ENCODE measurements around the gene DDOST.

DDOST gene

GRCh38 chr1:20661207-20662109 lies at the start of gene DDOST:
Gene DDOST, minus strand, starts transcription at chr1:20661369. Its CDS starts 19 bp downstream, at chr1:20661350.
- Histone ChIP-seq H3K4me3 (ENCODE audit: low read depth in 1 of 2, low read length in 2 of 2) (peak within 1 kb of the TSS; percentile 89 to 99), H3K4me1 (ENCODE audit: control insufficient read depth in 1 of 2, insufficient read depth in 2 of 2, low read length in 2 of 2) (peaks cover 19 to 23% of the 10 kb centered on the region in 2 donors), H3K27ac (ENCODE audit: low read depth, low read length) (peak within 1 kb of the TSS; percentile 52), H3K27me3 (ENCODE audit: control insufficient read depth in 1 of 2, insufficient read depth in 2 of 2, low read length in 2 of 2) (no peaks in the 10 kb centered on the region), H3K36me3 (ENCODE audit: control insufficient read depth in 1 of 2, insufficient read depth in 2 of 2, low read length in 2 of 2) (peaks cover 1 to 19% of the 10 kb centered on the region in 2 donors), H3K9ac (ENCODE audit: low read depth in 1 of 2, low read length in 2 of 2) (peak within 1 kb of the TSS; percentile 83 to 88), H3K9me3 (ENCODE audit: control insufficient read depth in 1 of 2, low read length in 2 of 2) (no peaks in the 10 kb centered on the region)

- Histone ChIP-seq H3K27me3 (ENCODE audit: control insufficient read depth in 1 of 2, insufficient read depth in 2 of 2, low read length in 2 of 2) (peaks cover 0 to 3% of the 10 kb centered on the region in 2 donors), H3K4me3 (ENCODE audit: low read depth in 1 of 2, low read length in 2 of 2) (no peak overlapping the region), H3K27ac (ENCODE audit: low read depth, low read length) (no peak overlapping the region), H3K9ac (ENCODE audit: low read depth in 1 of 2, low read length in 2 of 2) (no peak overlapping the region), H3K4me1 (ENCODE audit: control insufficient read depth in 1 of 2, insufficient read depth in 2 of 2, low read length in 2 of 2) (no peaks in the 10 kb centered on the region), H3K36me3 (ENCODE audit: control insufficient read depth in 1 of 2, insufficient read depth in 2 of 2, low read length in 2 of 2) (no peaks in the 10 kb centered on the region), H3K9me3 (ENCODE audit: control insufficient read depth in 1 of 2, low read length in 2 of 2) (no peaks in the 10 kb centered on the region)
Observed at GRCh38 chr1:20710469-20711284, 49.5 kb upstream of the DDOST start.

GRCh38 chr1:20709868-20710267 lies 48.7 kb upstream of the DDOST start:
- no peaks in the 10 kb centered on the region for H3K36me3 ChIP-seq (ENCODE audit: control insufficient read depth in 1 of 2, insufficient read depth in 2 of 2, low read length in 2 of 2)
- no peak overlapping the region for H3K4me3 ChIP-seq (ENCODE audit: low read depth in 1 of 2, low read length in 2 of 2)

GRCh38 chr1:20708891-20709290 lies 47.7 kb upstream of the DDOST start:
- H3K4me1 ChIP-seq (ENCODE audit: control insufficient read depth in 1 of 2, insufficient read depth in 2 of 2, low read length in 2 of 2), result no peaks in the 10 kb centered on the region
- no peak overlapping the region for H3K9ac ChIP-seq (ENCODE audit: low read depth in 1 of 2, low read length in 2 of 2)
- no peak overlapping the region for H3K27ac ChIP-seq (ENCODE audit: low read depth, low read length)
- no peak overlapping the region for H3K4me3 ChIP-seq (ENCODE audit: low read depth in 1 of 2, low read length in 2 of 2)
- no peaks in the 10 kb centered on the region for H3K27me3 ChIP-seq (ENCODE audit: control insufficient read depth in 1 of 2, insufficient read depth in 2 of 2, low read length in 2 of 2)
- H3K9me3 ChIP-seq (ENCODE audit: control insufficient read depth in 1 of 2, low read length in 2 of 2), result no peaks in the 10 kb centered on the region
- H3K36me3 ChIP-seq (ENCODE audit: control insufficient read depth in 1 of 2, insufficient read depth in 2 of 2, low read length in 2 of 2), result no peaks in the 10 kb centered on the region

More at GRCh38 chr1:20709868-20710267, 48.7 kb upstream of the DDOST start:
- H3K9me3 ChIP-seq (ENCODE audit: control insufficient read depth in 1 of 2, low read length in 2 of 2), result no peaks in the 10 kb centered on the region
- no peak overlapping the region for H3K9ac ChIP-seq (ENCODE audit: low read depth in 1 of 2, low read length in 2 of 2)
- H3K27me3 ChIP-seq (ENCODE audit: control insufficient read depth in 1 of 2, insufficient read depth in 2 of 2, low read length in 2 of 2), result no peaks in the 10 kb centered on the region
- no peaks in the 10 kb centered on the region for H3K4me1 ChIP-seq (ENCODE audit: control insufficient read depth in 1 of 2, insufficient read depth in 2 of 2, low read length in 2 of 2)
- H3K27ac ChIP-seq (ENCODE audit: low read depth, low read length), result no peak overlapping the region

GRCh38 chr1:20708057-20708456 lies 46.9 kb upstream of the DDOST start:
- no peaks in the 10 kb centered on the region for H3K9me3 ChIP-seq (ENCODE audit: control insufficient read depth in 1 of 2, low read length in 2 of 2)
- no peaks in the 10 kb centered on the region for H3K27me3 ChIP-seq (ENCODE audit: control insufficient read depth in 1 of 2, insufficient read depth in 2 of 2, low read length in 2 of 2)
- no peak overlapping the region for H3K27ac ChIP-seq (ENCODE audit: low read depth, low read length)
- no peak overlapping the region for H3K9ac ChIP-seq (ENCODE audit: low read depth in 1 of 2, low read length in 2 of 2)
- H3K4me1 ChIP-seq (ENCODE audit: control insufficient read depth in 1 of 2, insufficient read depth in 2 of 2, low read length in 2 of 2), result no peaks in the 10 kb centered on the region
- no peak overlapping the region for H3K4me3 ChIP-seq (ENCODE audit: low read depth in 1 of 2, low read length in 2 of 2)
- H3K36me3 ChIP-seq (ENCODE audit: control insufficient read depth in 1 of 2, insufficient read depth in 2 of 2, low read length in 2 of 2), result no peaks in the 10 kb centered on the region

GRCh38 chr1:20706841-20707240 lies 45.7 kb upstream of the DDOST start:
- Histone ChIP-seq H3K9ac (ENCODE audit: low read depth in 1 of 2, low read length in 2 of 2) (no peak overlapping the region), H3K4me1 (ENCODE audit: control insufficient read depth in 1 of 2, insufficient read depth in 2 of 2, low read length in 2 of 2) (peaks cover 3 to 4% of the 10 kb centered on the region in 2 donors), H3K36me3 (ENCODE audit: control insufficient read depth in 1 of 2, insufficient read depth in 2 of 2, low read length in 2 of 2) (no peaks in the 10 kb centered on the region), H3K27me3 (ENCODE audit: control insufficient read depth in 1 of 2, insufficient read depth in 2 of 2, low read length in 2 of 2) (no peaks in the 10 kb centered on the region), H3K9me3 (ENCODE audit: control insufficient read depth in 1 of 2, low read length in 2 of 2) (no peaks in the 10 kb centered on the region), H3K27ac (ENCODE audit: low read depth, low read length) (no peak overlapping the region), H3K4me3 (ENCODE audit: low read depth in 1 of 2, low read length in 2 of 2) (no peak overlapping the region)

GRCh38 chr1:20705203-20705755 lies 44.1 kb upstream of the DDOST start:
- Histone ChIP-seq H3K9ac (ENCODE audit: low read depth in 1 of 2, low read length in 2 of 2) (no peak overlapping the region), H3K4me3 (ENCODE audit: low read depth in 1 of 2, low read length in 2 of 2) (no peak overlapping the region), H3K9me3 (ENCODE audit: control insufficient read depth in 1 of 2, low read length in 2 of 2) (no peaks in the 10 kb centered on the region), H3K36me3 (ENCODE audit: control insufficient read depth in 1 of 2, insufficient read depth in 2 of 2, low read length in 2 of 2) (no peaks in the 10 kb centered on the region), H3K27ac (ENCODE audit: low read depth, low read length) (no peak overlapping the region), H3K27me3 (ENCODE audit: control insufficient read depth in 1 of 2, insufficient read depth in 2 of 2, low read length in 2 of 2) (no peaks in the 10 kb centered on the region), H3K4me1 (ENCODE audit: control insufficient read depth in 1 of 2, insufficient read depth in 2 of 2, low read length in 2 of 2) (peaks cover 4 to 10% of the 10 kb centered on the region in 2 donors)

- Histone ChIP-seq H3K4me3 (ENCODE audit: low read depth in 1 of 2, low read length in 2 of 2) (no peak overlapping the region), H3K4me1 (ENCODE audit: control insufficient read depth in 1 of 2, insufficient read depth in 2 of 2, low read length in 2 of 2) (peaks cover 4 to 10% of the 10 kb centered on the region in 2 donors), H3K36me3 (ENCODE audit: control insufficient read depth in 1 of 2, insufficient read depth in 2 of 2, low read length in 2 of 2) (no peaks in the 10 kb centered on the region), H3K9ac (ENCODE audit: low read depth in 1 of 2, low read length in 2 of 2) (no peak overlapping the region), H3K9me3 (ENCODE audit: control insufficient read depth in 1 of 2, low read length in 2 of 2) (no peaks in the 10 kb centered on the region), H3K27me3 (ENCODE audit: control insufficient read depth in 1 of 2, insufficient read depth in 2 of 2, low read length in 2 of 2) (no peaks in the 10 kb centered on the region), H3K27ac (ENCODE audit: low read depth, low read length) (no peak overlapping the region)
Observed at GRCh38 chr1:20704390-20705202, 43.4 kb upstream of the DDOST start.

GRCh38 chr1:20703124-20703756 lies 42.1 kb upstream of the DDOST start:
- Histone ChIP-seq H3K9me3 (ENCODE audit: control insufficient read depth in 1 of 2, low read length in 2 of 2) (no peaks in the 10 kb centered on the region), H3K4me1 (ENCODE audit: control insufficient read depth in 1 of 2, insufficient read depth in 2 of 2, low read length in 2 of 2) (peaks cover 4 to 10% of the 10 kb centered on the region in 2 donors), H3K4me3 (ENCODE audit: low read depth in 1 of 2, low read length in 2 of 2) (no peak overlapping the region), H3K36me3 (ENCODE audit: control insufficient read depth in 1 of 2, insufficient read depth in 2 of 2, low read length in 2 of 2) (no peaks in the 10 kb centered on the region), H3K27me3 (ENCODE audit: control insufficient read depth in 1 of 2, insufficient read depth in 2 of 2, low read length in 2 of 2) (no peaks in the 10 kb centered on the region), H3K9ac (ENCODE audit: low read depth in 1 of 2, low read length in 2 of 2) (no peak overlapping the region), H3K27ac (ENCODE audit: low read depth, low read length) (no peak overlapping the region)
